GM19239 (cell line): ENCODE results near the gene CTNND2.

ENCODE experiments used
- DNase-seq: peaks from one replicate; pipeline ENCODE4 v3.0.0; 2011; ENCODE audit warnings: low spot score; ENCODE audit not compliant: insufficient read length
- FAIRE-seq: peaks from 2 replicates; lab custom pipeline; 2011; peaks lifted over from hg19 to GRCh38; lab: Jason Lieb, UNC

The CTNND2 gene

GRCh38 chr5:11157132-11157531 is 747.1 kb downstream of the CTNND2 start:
- FAIRE-seq (no peak), DNase-seq (no peak)

GRCh38 chr5:11153670-11154382 is 750.4 kb downstream of the CTNND2 start:
- FAIRE-seq = no peak
- no peak for DNase-seq

GRCh38 chr5:11152368-11152767 is 751.9 kb downstream of the CTNND2 start:
- no peak for DNase-seq
- FAIRE-seq = no peak

GRCh38 chr5:11150976-11151375 is 753.3 kb downstream of the CTNND2 start:
- no peak for FAIRE-seq
- no peak for DNase-seq

DNA sequence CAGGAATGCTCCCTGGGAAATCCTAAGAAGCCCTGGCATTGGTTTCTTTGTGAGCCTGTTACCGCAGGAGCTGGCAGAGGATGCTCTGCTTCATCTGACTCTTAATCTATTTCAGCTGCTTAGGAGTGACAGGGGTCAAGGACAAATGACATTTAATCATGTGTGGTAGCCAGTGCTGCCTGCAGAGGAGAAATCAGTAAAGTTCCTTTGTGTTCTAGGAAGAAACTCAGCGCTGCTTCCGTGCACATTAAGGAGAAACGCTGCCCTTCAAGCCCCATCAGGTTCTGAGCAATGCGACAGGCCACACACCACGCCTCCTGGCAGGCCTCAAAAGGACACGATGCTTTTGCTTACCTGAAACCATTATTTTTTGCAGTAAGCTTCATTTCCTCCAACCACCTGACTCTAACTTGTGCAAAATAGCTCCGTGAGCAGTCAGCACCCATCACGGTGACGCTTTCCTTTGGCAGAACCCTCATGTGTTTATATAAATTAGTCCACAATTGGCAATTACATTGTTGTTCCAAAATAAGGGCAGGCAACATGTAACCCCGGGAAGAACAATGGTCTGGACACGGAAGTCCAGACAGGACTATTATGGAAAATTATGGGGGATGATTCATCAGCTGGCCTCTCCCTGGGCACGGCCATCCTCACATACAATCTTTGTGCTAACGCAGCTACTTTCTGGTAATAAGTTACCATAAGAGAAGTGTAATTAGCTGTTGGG is 755.3 kb downstream of the CTNND2 start:
- DNase-seq (no peak), FAIRE-seq (no peak)

DNA sequence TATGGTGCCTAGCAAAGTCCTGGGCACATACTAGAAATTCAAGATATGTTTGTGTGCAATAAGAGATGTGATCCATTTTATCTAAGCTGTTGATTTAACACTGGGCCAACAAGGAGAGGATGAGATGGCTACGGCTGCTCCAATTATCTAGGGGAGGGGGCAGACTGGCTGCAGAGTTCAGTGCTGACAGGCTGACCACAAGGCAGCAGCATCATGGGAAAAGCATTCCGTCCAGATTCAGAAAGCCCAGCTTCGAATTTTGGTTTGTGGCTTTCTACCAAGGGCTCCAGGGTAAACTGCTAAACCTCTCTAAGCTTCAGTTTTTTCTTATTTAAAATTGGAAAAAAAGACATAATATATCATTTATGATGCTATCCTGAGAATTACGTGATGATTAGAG is 758.1 kb downstream of the CTNND2 start:
- DNase-seq = no peak
- FAIRE-seq = no peak

- DNase-seq (no peak), FAIRE-seq (peak; percentile 73)
Observed at GRCh38 chr5:11143456-11144267, 760.6 kb downstream of the CTNND2 start.

GRCh38 chr5:11139217-11139865 is 764.9 kb downstream of the CTNND2 start:
- FAIRE-seq = no peak
- DNase-seq = no peak

GRCh38 chr5:11130131-11130530 is 774.1 kb downstream of the CTNND2 start:
- no peak for FAIRE-seq

GRCh38 chr5:11128021-11128420 is 776.2 kb downstream of the CTNND2 start:
- FAIRE-seq = no peak
- no peak for DNase-seq

More at GRCh38 chr5:11130131-11130530, 774.1 kb downstream of the CTNND2 start:
- DNase-seq = no peak

- no peak for DNase-seq
- FAIRE-seq = no peak
Observed at GRCh38 chr5:11126844-11127243, 777.4 kb downstream of the CTNND2 start.

GRCh38 chr5:11121885-11122284 is 782.4 kb downstream of the CTNND2 start:
- DNase-seq (no peak), FAIRE-seq (no peak)

GRCh38 chr5:11110128-11110527 is 794.1 kb downstream of the CTNND2 start:
- no peak for FAIRE-seq

GRCh38 chr5:11105696-11106095 is 798.5 kb downstream of the CTNND2 start:
- no peak for FAIRE-seq
- DNase-seq = no peak

More at GRCh38 chr5:11110128-11110527, 794.1 kb downstream of the CTNND2 start:
- DNase-seq = no peak

DNA sequence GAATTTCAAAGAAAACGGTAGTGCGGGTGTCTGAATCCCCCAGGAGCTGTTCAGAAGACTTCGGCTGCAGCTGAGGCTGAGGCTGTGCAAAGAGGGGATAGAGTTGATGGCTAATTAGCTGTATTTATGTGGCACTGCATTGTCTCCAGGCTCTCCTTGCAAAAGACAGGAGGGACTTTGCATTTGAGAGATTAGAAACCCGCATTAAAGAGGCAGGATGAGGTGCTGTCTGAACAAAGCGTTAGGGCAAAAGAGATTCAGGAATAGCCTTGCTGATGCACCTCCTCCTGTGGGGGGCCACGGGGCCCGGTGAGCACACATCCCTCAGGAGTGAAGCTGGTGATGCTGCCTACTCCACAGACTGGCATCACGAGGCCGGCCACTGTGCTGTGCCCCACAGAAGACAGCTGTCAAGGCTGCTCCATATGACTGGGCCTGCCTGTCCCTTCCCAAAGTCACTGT is 799.6 kb downstream of the CTNND2 start:
- FAIRE-seq = no peak
- no peak for DNase-seq

- DNase-seq = no peak
- FAIRE-seq = no peak
Observed at GRCh38 chr5:11104210-11104609, 800.0 kb downstream of the CTNND2 start.

DNA sequence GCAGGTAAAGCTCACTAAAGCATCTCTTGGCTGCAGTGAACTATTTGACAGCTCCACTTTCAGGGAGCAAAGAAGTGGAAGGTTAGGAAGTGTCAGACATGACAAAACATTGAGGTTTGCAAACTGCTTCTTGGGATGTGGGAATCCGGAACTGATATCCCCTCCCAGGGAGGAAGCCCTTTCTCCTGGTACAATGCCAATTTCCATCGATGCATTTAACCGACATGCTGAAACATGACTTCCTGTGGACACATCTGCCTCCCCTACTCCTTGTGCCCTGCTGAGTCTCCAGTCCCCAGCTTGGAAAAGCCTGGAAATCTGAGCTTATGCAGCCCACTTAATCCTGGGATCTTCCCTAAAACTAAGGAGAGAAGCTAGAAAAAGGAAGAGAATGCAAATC is 820.1 kb downstream of the CTNND2 start:
- FAIRE-seq = no peak

DNA sequence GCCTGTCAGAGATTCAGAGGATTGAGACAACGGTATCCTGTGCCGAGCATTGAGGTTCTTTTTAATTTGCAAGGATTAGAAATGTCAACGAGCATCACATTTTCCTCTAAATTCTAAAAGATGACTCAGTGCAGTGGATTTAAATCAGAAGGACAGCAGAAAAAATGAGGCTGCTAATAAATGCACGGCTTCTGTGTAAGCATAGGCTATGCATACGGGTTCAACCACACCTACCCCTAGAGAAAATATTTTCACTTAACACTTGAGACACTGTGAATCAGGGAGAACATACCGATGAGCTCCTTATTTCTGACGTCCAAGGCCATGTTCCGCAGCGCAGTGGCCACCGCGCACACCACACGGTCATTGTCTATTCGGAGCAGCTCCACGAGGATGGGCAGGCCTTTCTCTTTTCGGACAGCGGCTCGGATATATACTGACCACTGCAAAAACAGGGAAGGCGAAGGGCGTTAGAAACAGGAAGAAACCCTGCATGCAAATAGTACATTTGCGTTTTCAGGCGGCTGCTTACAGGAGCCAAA is 821.8 kb downstream of the CTNND2 start:
- FAIRE-seq (no peak), DNase-seq (no peak)

More for the DNA sequence above, 820.1 kb downstream of the CTNND2 start:
- DNase-seq = no peak

GRCh38 chr5:11076945-11077613 is 827.2 kb downstream of the CTNND2 start:
- no peak for DNase-seq
- FAIRE-seq = no peak
